H54 (cell line): ENCODE results near the gene FFAR2.
"Not testable (repeated sequence)": the region's sequence is repeated elsewhere in the genome, so short reads cannot be mapped to it uniquely, and the experiment has no call there.

ENCODE experiments used
- DNase-seq: peaks from one replicate; pipeline ENCODE4 v3.0.0; 2011; ENCODE audit warnings: low spot score, mixed read lengths; ENCODE audit not compliant: insufficient read length
- FAIRE-seq: peaks from 3 replicates; lab custom pipeline; 2011; peaks lifted over from hg19 to GRCh38; lab: Jason Lieb, UNC
- POLR2A ChIP-seq: IDR thresholded peaks from 2 replicates; pipeline ENCODE4 v1.6.1; 2011; ENCODE audit warnings: low read depth, mild to moderate bottlenecking, low read length

The FFAR2 gene

GRCh38 chr19:35447606-35448469 is at the start of gene FFAR2:
Gene FFAR2 (plus strand): TSS chr19:35448257. CDS start chr19:35449715, 1,458 bp downstream.
- TF ChIP-seq POLR2A, result no peak
- FAIRE-seq (no peak), DNase-seq (no peak)

- TF ChIP-seq POLR2A, result no peak
- FAIRE-seq, result no peak
These were observed 49.5 kb upstream of the FFAR2 start for GRCh38 chr19:35398570-35398969.

GRCh38 chr19:35399231-35399630 is 48.8 kb upstream of the FFAR2 start:
- FAIRE-seq (no peak), DNase-seq (no peak)
- TF ChIP-seq POLR2A, result no peak

More at GRCh38 chr19:35398570-35398969, 49.5 kb upstream of the FFAR2 start:
- DNase-seq, result no peak

GRCh38 chr19:35399948-35400772 is 47.9 kb upstream of the FFAR2 start:
- DNase-seq (no peak), FAIRE-seq (no peak)
- no peak for TF ChIP-seq POLR2A

- FAIRE-seq, result no peak
- DNase-seq, result no peak
- no peak for TF ChIP-seq POLR2A
These were observed 47.3 kb upstream of the FFAR2 start for GRCh38 chr19:35400773-35401100.

GRCh38 chr19:35401416-35401815 is 46.6 kb upstream of the FFAR2 start:
- not testable (repeated sequence) for FAIRE-seq, DNase-seq

- FAIRE-seq, result no peak
- TF ChIP-seq POLR2A, result no peak
- DNase-seq, result no peak
These were observed 44.8 kb upstream of the FFAR2 start for GRCh38 chr19:35403116-35403760.

- DNase-seq (peak; percentile 86), FAIRE-seq (peak; percentile 85)
- no peak for TF ChIP-seq POLR2A
These were observed 43.0 kb upstream of the FFAR2 start for GRCh38 chr19:35404879-35405622.

GRCh38 chr19:35407619-35408018 is 40.4 kb upstream of the FFAR2 start:
- FAIRE-seq (no peak), DNase-seq (no peak)
- TF ChIP-seq POLR2A, result no peak

GRCh38 chr19:35408284-35409171 is 39.5 kb upstream of the FFAR2 start:
- no peak for TF ChIP-seq POLR2A
- DNase-seq, result no peak

GRCh38 chr19:35409191-35409590 is 38.9 kb upstream of the FFAR2 start:
- no peak for FAIRE-seq
- DNase-seq, result no peak
- no peak for TF ChIP-seq POLR2A

More at GRCh38 chr19:35408284-35409171, 39.5 kb upstream of the FFAR2 start:
- FAIRE-seq, result no peak

- no peak for FAIRE-seq
- no peak for DNase-seq
- TF ChIP-seq POLR2A, result no peak
These were observed 37.6 kb upstream of the FFAR2 start for GRCh38 chr19:35410487-35410886.
